ENCODE data around the gene XPR1. TPM values are rescaled to one million over a fixed set of nuclear protein-coding genes. Genes with fewer than 3 reads are reported as not detected.

XPR1 gene
- total and polyA plus RNA-seq, 2 donors (not counting 3 experiments of a cell fraction or from before 2014, with no cell fraction given) = 23.9 to 26.7 TPM

GRCh38 chr1:180928331-180929230 is 296.8 kb downstream of the XPR1 start:
- Histone ChIP-seq H3K27ac (ENCODE audit: insufficient read depth, low read depth, low read length) (no peak overlapping the region), H3K4me2 (ENCODE audit: insufficient read depth, low read length) (no peak overlapping the region), H3K4me1 (ENCODE audit: control insufficient read depth, extremely low read depth, insufficient read depth, low read length) (no peaks in the 10 kb centered on the region), H3K9me3 (replicated peaks; ENCODE audit: control insufficient read depth, insufficient read depth, low read length) (no peaks in the 10 kb centered on the region), H3K36me3 (ENCODE audit: control insufficient read depth in 2 of 2, extremely low read depth in 1 of 2, insufficient read depth in 2 of 2, low read length in 2 of 2) (no peaks in the 10 kb centered on the region), H4K20me1 (replicated peaks; ENCODE audit: control insufficient read depth, extremely low read depth, insufficient read depth, low read length) (no peaks in the 10 kb centered on the region), H3K27me3 (ENCODE audit: control insufficient read depth in 2 of 2, insufficient read depth in 2 of 2, low read length in 2 of 2) (no peaks in the 10 kb centered on the region), H3K9me1 (replicated peaks; ENCODE audit: control insufficient read depth, extremely low read depth, insufficient read depth, low read length) (no peaks in the 10 kb centered on the region), H3K9ac (replicated peaks; ENCODE audit: extremely low read depth, insufficient read depth, low read length) (no peak overlapping the region), H3K4me3 (replicated peaks in 1 of 3; ENCODE audit: insufficient read depth in 1 of 3, low read depth in 1 of 3, low read length in 3 of 3) (no peak overlapping the region), H3K79me2 (ENCODE audit: control insufficient read depth, insufficient read depth, low read length) (no peaks in the 10 kb centered on the region), H2AFZ (ENCODE audit: low read depth, low read length) (no peak overlapping the region)
- TF ChIP-seq CTCF (IDR thresholded peaks at IDR 0.05; ENCODE audit: extremely low read depth in 1 of 2, insufficient read depth in 1 of 2, low read depth in 1 of 2, low read length in 2 of 2) (no peak), MYC (IDR thresholded peaks at IDR 0.05; ENCODE audit: low read depth, low read length) (no peak), EZH2 (IDR thresholded peaks at IDR 0.05; ENCODE audit: borderline replicate concordance, low read depth, low read length, severe bottlenecking) (no peak), POLR2AphosphoS5 (IDR thresholded peaks at IDR 0.05; ENCODE audit: insufficient read depth, low read depth, low read length) (no peak), JUN (IDR thresholded peaks at IDR 0.05; ENCODE audit: borderline replicate concordance, insufficient read depth, insufficient read length, low read depth) (no peak), POLR2A (IDR thresholded peaks at IDR 0.05; ENCODE audit: low read depth, low read length) (no peak), GATA2 (IDR thresholded peaks at IDR 0.05; ENCODE audit: insufficient read depth, insufficient read length, low read depth, low read length) (no peak), MAX (IDR thresholded peaks at IDR 0.05; ENCODE audit: insufficient read depth, insufficient read length) (no peak), FOS (IDR thresholded peaks at IDR 0.05; ENCODE audit: borderline replicate concordance, insufficient read depth, low read length) (no peak)
- DNase-seq (ENCODE audit: low read depth, low spot score) (no peak), FAIRE-seq (no peak)
- CTCF ChIA-PET = no interaction called here
- dilution Hi-C loops (cut with MboI; ENCODE audit: extremely low pct_ligation_motif_present, low sequenced_read_pairs) = no loop called here
- POLR2A ChIA-PET = no interaction called here
- intact Hi-C loops (cut with micrococcal nuclease) = no loop called here
- BruUV-seq (replicated peaks) = no TSS peak

Measured in endothelial cell of umbilical vein (primary cell).